Activated CD8-positive, alpha-beta memory T cell treated with anti-CD3 and anti-CD28 coated beads for 36 hours (primary cell): ENCODE measurements around the gene NFE2L3. TPM values are rescaled to one million over a fixed set of nuclear protein-coding genes. Genes with fewer than 3 reads are reported as not detected.

Experiments used
- total RNA-seq, 2 experiments: library from RNA; stranded (reverse); gene quantifications; one replicate each; pipeline ENCODE4 v1.2.3, GENCODE V29; 2021

The NFE2L3 gene
- total RNA-seq, 2 experiments from 2014 or later, result 60.2 to 62.1 TPM

Other genes starting within 250 kb of the NFE2L3 start
- gene HNRNPA2B1, start 48.5 kb downstream of the NFE2L3 start, total RNA-seq, result 100 to 1,000 TPM; 950 to 995 TPM
- gene CBX3, start 49.5 kb downstream of the NFE2L3 start, total RNA-seq, result 100 to 1,000 TPM; 329 to 331 TPM
- gene SNX10, start 139.7 kb downstream of the NFE2L3 start, total RNA-seq, result 10 to 100 TPM; 46.5 to 46.9 TPM